ENCODE data around the gene BANK1. TPM values are rescaled to one million over a fixed set of nuclear protein-coding genes. Genes with fewer than 3 reads are reported as not detected.
A peak's percentile ranks its signal among the peaks of the same experiment; 100 is the strongest.

Gene BANK1
- total RNA-seq, 1 experiment from 2014 or later: 2.4 TPM

DNA sequence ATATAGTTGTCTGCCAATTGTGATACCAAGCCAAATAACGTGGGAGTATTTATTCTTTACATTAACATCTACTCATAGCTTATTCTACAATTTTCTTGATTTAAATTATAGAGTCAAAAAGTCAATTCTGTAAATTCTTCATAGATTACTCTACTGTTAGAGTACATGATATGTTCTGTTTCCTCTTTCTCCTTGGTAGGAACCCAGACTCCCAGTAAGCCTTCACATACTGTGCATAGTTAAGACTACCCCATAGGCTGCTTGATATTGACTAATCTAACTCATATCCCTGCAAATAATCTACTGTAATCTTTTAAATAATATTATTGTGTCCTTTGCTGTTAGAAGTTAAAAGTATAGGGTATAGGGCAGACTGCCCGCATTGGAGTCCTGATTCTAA is 35.4 kb downstream of the BANK1 start:
- DNase-seq (ENCODE audit: low read depth, low spot score) (no peak), ATAC-seq (no peak)
- H3K27ac ChIP-seq (ENCODE audit: low read depth, low read length): no peak overlapping the region
- H3K9me2 ChIP-seq (ENCODE audit: insufficient read depth): no peaks in the 10 kb centered on the region
- intact Hi-C loops (cut with micrococcal nuclease): no loop called here
- ChIA-PET POLR2A (no interaction called here), RAD21 (ENCODE audit: low non-redundant PET in 1 of 2, low total read pairs in 2 of 2, uncharacterized antibody in 2 of 2, unreplicated experiment in 2 of 2) (no interaction called here), CTCF (no interaction called here)
- no peak overlapping the region for H3K4me3 ChIP-seq (replicated peaks in 1 of 2; ENCODE audit: low read depth in 1 of 2, low read length in 2 of 2)
- TF ChIP-seq EGR1 (IDR thresholded peaks at IDR 0.05; ENCODE audit: low read depth) (no peak), FOSL1 (IDR thresholded peaks at IDR 0.05; ENCODE audit: low read depth) (no peak), TCF7L2 (IDR thresholded peaks at IDR 0.05; ENCODE audit: borderline replicate concordance, extremely low read depth, insufficient read depth, insufficient read length) (no peak), SIN3A (IDR thresholded peaks at IDR 0.05; ENCODE audit: low read depth) (no peak), RAD21 (IDR thresholded peaks at IDR 0.05; ENCODE audit: low read depth) (no peak), SRF (IDR thresholded peaks at IDR 0.05; ENCODE audit: low read depth) (no peak), SP1 (IDR thresholded peaks at IDR 0.05; ENCODE audit: low read depth) (no peak), POLR2AphosphoS5 (IDR thresholded peaks at IDR 0.05; ENCODE audit: low read depth, low read length) (no peak), POLR2A (IDR thresholded peaks at IDR 0.05; ENCODE audit: borderline replicate concordance, extremely low read depth, insufficient read depth, insufficient read length) (no peak), ZFX (IDR thresholded peaks at IDR 0.05) (no peak), YY1 (IDR thresholded peaks at IDR 0.05; ENCODE audit: extremely low read depth, insufficient replicate concordance, low read depth, low read length) (no peak), EZH2phosphoT487 (IDR thresholded peaks at IDR 0.05; ENCODE audit: borderline replicate concordance) (no peak)
- TF ChIP-seq, protein P1, sequence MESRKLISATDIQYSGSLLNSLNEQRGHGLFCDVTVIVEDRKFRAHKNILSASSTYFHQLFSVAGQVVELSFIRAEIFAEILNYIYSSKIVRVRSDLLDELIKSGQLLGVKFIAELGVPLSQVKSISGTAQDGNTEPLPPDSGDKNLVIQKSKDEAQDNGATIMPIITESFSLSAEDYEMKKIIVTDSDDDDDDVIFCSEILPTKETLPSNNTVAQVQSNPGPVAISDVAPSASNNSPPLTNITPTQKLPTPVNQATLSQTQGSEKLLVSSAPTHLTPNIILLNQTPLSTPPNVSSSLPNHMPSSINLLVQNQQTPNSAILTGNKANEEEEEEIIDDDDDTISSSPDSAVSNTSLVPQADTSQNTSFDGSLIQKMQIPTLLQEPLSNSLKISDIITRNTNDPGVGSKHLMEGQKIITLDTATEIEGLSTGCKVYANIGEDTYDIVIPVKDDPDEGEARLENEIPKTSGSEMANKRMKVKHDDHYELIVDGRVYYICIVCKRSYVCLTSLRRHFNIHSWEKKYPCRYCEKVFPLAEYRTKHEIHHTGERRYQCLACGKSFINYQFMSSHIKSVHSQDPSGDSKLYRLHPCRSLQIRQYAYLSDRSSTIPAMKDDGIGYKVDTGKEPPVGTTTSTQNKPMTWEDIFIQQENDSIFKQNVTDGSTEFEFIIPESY (IDR thresholded peaks at IDR 0.05; ENCODE audit: extremely low read depth, insufficient replicate concordance, low read length): no peak
- TF ChIP-seq, protein P2, sequence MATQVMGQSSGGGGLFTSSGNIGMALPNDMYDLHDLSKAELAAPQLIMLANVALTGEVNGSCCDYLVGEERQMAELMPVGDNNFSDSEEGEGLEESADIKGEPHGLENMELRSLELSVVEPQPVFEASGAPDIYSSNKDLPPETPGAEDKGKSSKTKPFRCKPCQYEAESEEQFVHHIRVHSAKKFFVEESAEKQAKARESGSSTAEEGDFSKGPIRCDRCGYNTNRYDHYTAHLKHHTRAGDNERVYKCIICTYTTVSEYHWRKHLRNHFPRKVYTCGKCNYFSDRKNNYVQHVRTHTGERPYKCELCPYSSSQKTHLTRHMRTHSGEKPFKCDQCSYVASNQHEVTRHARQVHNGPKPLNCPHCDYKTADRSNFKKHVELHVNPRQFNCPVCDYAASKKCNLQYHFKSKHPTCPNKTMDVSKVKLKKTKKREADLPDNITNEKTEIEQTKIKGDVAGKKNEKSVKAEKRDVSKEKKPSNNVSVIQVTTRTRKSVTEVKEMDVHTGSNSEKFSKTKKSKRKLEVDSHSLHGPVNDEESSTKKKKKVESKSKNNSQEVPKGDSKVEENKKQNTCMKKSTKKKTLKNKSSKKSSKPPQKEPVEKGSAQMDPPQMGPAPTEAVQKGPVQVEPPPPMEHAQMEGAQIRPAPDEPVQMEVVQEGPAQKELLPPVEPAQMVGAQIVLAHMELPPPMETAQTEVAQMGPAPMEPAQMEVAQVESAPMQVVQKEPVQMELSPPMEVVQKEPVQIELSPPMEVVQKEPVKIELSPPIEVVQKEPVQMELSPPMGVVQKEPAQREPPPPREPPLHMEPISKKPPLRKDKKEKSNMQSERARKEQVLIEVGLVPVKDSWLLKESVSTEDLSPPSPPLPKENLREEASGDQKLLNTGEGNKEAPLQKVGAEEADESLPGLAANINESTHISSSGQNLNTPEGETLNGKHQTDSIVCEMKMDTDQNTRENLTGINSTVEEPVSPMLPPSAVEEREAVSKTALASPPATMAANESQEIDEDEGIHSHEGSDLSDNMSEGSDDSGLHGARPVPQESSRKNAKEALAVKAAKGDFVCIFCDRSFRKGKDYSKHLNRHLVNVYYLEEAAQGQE (IDR thresholded peaks at IDR 0.05; ENCODE audit: low read depth): no peak
- no peaks in the 10 kb centered on the region for H3K27me3 ChIP-seq (ENCODE audit: insufficient read depth, low read length)
- H3K9ac ChIP-seq (ENCODE audit: low read length): no peak overlapping the region
- H3K36me3 ChIP-seq (ENCODE audit: control insufficient read depth in 1 of 2, insufficient read depth in 2 of 2, low read length in 2 of 2): no peaks in the 10 kb centered on the region
- no peaks in the 10 kb centered on the region for H4K20me1 ChIP-seq (ENCODE audit: insufficient read depth)
- no peaks in the 10 kb centered on the region for H3K79me2 ChIP-seq (ENCODE audit: insufficient read depth, low read length)
- peak overlapping the region; percentile 53 for H2AFZ ChIP-seq (ENCODE audit: low read depth, low read length, poor library complexity, severe bottlenecking)
- no peak overlapping the region for H3K4me2 ChIP-seq (ENCODE audit: low read length)
- no peaks in the 10 kb centered on the region for H3K4me1 ChIP-seq (ENCODE audit: control insufficient read depth in 1 of 2, insufficient read depth in 2 of 2, low read length in 2 of 2)
- BruUV-seq (replicated peaks): no TSS peak
- H3K9me3 ChIP-seq (ENCODE audit: control insufficient read depth in 1 of 2, insufficient read depth in 1 of 2, low read depth in 1 of 2, low read length in 2 of 2): no peaks in the 10 kb centered on the region

All from HCT116 (cell line).